GM21367 (cell line): ENCODE data around the gene PPP1R2.
A peak's percentile ranks its signal among the peaks of the same experiment; 100 is the strongest.
"Not testable (repeated sequence)": the region's sequence is repeated elsewhere in the genome, so short reads cannot be mapped to it uniquely, and the experiment has no call there.

Experiments used
- ATAC-seq: cut with Tn5 transposase; IDR thresholded peaks from one replicate; pipeline ENCODE4 v1.9.1; 2021; ENCODE audit not compliant: unreplicated experiment

Gene PPP1R2

GRCh38 chr3:195540027-195540426 is 3.1 kb downstream of the PPP1R2 start:
- no peak for ATAC-seq

GRCh38 chr3:195539479-195539878 is 3.6 kb downstream of the PPP1R2 start:
- no peak for ATAC-seq

GRCh38 chr3:195537995-195538394 is 5.1 kb downstream of the PPP1R2 start:
- peak; percentile 48 for ATAC-seq

- ATAC-seq = no peak
Observed at GRCh38 chr3:195535293-195535692, 7.8 kb downstream of the PPP1R2 start.

- ATAC-seq = no peak
Observed at GRCh38 chr3:195532834-195533233, 10.3 kb downstream of the PPP1R2 start.

GRCh38 chr3:195532345-195532744 is 10.8 kb downstream of the PPP1R2 start:
- ATAC-seq = no peak

- ATAC-seq = no peak
Observed at GRCh38 chr3:195531683-195532082, 11.4 kb downstream of the PPP1R2 start.

- no peak for ATAC-seq
Observed at GRCh38 chr3:195526492-195526891, 16.6 kb downstream of the PPP1R2 start.

GRCh38 chr3:195524171-195524896 is 18.8 kb downstream of the PPP1R2 start:
- ATAC-seq = no peak

- ATAC-seq = no peak
Observed at GRCh38 chr3:195522254-195523023, 20.7 kb downstream of the PPP1R2 start.

GRCh38 chr3:195517030-195517429 is 26.1 kb downstream of the PPP1R2 start:
- no peak for ATAC-seq

- not testable (repeated sequence) for ATAC-seq
Observed at GRCh38 chr3:195514610-195515235, 28.4 kb downstream of the PPP1R2 start.

GRCh38 chr3:195512798-195513345 is 30.3 kb downstream of the PPP1R2 start:
- ATAC-seq = no peak

- no peak for ATAC-seq
Observed at GRCh38 chr3:195511136-195511535, 32.0 kb downstream of the PPP1R2 start.

GRCh38 chr3:195508185-195508584 is 34.9 kb downstream of the PPP1R2 start:
- ATAC-seq = no peak

- no peak for ATAC-seq
Observed at GRCh38 chr3:195475614-195476013, 67.5 kb downstream of the PPP1R2 start.

- not testable (repeated sequence) for ATAC-seq
Observed at GRCh38 chr3:195475116-195475515, 68.0 kb downstream of the PPP1R2 start.

GRCh38 chr3:195468841-195469240 is 74.3 kb downstream of the PPP1R2 start:
- no peak for ATAC-seq

- no peak for ATAC-seq
Observed at GRCh38 chr3:195468391-195468776, 74.7 kb downstream of the PPP1R2 start.

- ATAC-seq = no peak
Observed at GRCh38 chr3:195467641-195468390, 75.3 kb downstream of the PPP1R2 start.

GRCh38 chr3:195466251-195466650 is 76.9 kb downstream of the PPP1R2 start:
- no peak for ATAC-seq
